ENCODE measurements around the gene SYNRG. TPM values are rescaled to one million over a fixed set of nuclear protein-coding genes. Genes with fewer than 3 reads are reported as not detected.
"Not testable (repeated sequence)": the region's sequence is repeated elsewhere in the genome, so short reads cannot be mapped to it uniquely, and the experiment has no call there.

The SYNRG gene
- polyA plus RNA-seq, 1 donor: 33.2 TPM

DNA sequence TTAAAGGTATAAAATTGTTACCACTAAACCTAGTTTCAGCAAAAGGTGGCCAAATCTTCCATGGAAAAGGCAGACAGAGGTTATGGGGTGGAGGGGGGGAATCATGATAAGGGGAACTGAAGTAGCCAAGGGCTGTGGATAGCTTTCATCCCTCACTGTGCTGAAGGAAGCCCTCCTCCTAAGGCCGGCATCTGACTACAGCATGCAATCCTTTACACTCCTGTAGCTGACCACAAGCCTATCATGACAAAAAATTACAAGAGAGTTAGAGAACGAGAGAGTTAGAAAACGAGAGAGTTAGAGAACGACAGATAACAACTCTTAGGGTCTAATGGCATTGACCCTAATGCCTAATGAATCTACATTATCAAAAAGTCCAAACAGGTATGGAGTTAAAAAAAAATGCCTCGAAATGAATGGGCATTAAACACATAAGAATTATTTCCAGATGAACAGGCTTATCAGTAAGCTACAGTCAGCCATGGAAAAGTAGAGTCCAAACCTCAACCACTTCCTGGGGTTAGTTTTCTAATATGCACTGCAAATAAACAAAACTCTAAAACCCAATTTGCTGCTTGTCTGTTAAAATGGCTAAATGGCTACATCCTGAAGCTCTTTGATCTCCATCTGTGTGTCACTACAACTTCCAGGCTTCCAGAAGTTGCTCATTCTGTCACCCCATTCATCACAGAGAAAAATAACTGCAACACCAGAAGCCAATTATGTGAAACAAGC lies 89.8 kb downstream of the SYNRG start:
- no peaks in the 10 kb centered on the region for H3K4me1 ChIP-seq (ENCODE audit: control insufficient read depth, insufficient read depth, low read length)
- H3K27me3 ChIP-seq (ENCODE audit: control insufficient read depth, insufficient read depth, low read length): no peaks in the 10 kb centered on the region
- H3K9me3 ChIP-seq (ENCODE audit: control insufficient read depth, low read depth, low read length): no peaks in the 10 kb centered on the region
- peaks cover 65% of the 10 kb centered on the region for H3K36me3 ChIP-seq (ENCODE audit: control insufficient read depth, insufficient read depth, low read length)
- DNase-seq: no peak
- no CpG with 5 or more reads among the region's 5 CpGs for WGBS (ENCODE audit: insufficient coverage, low lambda C conversion rate)
- no peak overlapping the region for H3K4me3 ChIP-seq (ENCODE audit: low read length)
- no peak overlapping the region for H3K27ac ChIP-seq (ENCODE audit: low read length)

DNA sequence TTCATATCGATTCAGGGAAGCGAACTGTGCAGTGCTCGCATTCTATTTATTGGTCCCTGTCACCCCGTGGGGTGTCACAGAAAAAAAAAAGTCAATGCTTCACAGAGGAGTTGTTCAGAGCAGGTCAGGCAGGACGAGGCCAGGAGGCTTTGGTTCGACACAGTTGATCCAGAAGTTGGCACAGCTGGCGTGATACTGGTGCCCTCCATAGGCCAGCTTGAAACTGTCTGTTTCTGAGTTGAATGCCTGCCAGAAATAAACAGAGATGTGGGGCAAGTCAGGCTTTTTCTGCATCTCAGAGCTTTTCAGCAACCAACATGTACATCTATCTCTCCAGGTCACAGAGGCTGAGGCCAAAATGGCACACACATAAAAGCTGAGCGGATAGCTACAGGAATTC lies 90.4 kb downstream of the SYNRG start:
- 100% methylated on average over 1 of the region's 8 CpGs for WGBS (ENCODE audit: insufficient coverage, low lambda C conversion rate)
- H3K4me1 ChIP-seq (ENCODE audit: control insufficient read depth, insufficient read depth, low read length): no peaks in the 10 kb centered on the region
- H3K4me3 ChIP-seq (ENCODE audit: low read length): no peak overlapping the region
- no peaks in the 10 kb centered on the region for H3K9me3 ChIP-seq (ENCODE audit: control insufficient read depth, low read depth, low read length)
- no peaks in the 10 kb centered on the region for H3K27me3 ChIP-seq (ENCODE audit: control insufficient read depth, insufficient read depth, low read length)
- DNase-seq: no peak
- peaks cover 65% of the 10 kb centered on the region for H3K36me3 ChIP-seq (ENCODE audit: control insufficient read depth, insufficient read depth, low read length)
- no peak overlapping the region for H3K27ac ChIP-seq (ENCODE audit: low read length)

DNA sequence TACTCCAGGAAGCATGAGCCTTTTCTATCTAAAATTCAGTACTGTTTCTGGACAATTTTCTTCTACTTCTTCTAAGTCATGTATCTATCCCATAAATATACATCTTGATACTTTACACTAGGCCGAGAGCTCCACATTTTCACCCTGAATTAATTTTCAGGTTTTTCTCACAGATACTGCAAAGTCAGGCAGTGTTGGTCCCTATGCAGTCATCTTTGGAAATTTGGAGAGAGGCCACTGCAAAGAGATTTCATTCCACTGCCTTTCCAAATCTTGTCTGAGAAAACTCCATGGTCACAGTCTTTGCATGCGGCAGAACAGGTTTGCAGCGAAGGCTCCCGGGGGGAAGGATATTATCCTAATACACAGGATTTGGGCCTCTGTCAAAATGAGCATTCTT lies 91.3 kb downstream of the SYNRG start:
- Histone ChIP-seq H3K27ac (ENCODE audit: low read length) (no peak overlapping the region), H3K9me3 (ENCODE audit: control insufficient read depth, low read depth, low read length) (no peaks in the 10 kb centered on the region), H3K4me1 (ENCODE audit: control insufficient read depth, insufficient read depth, low read length) (no peaks in the 10 kb centered on the region), H3K4me3 (ENCODE audit: low read length) (no peak overlapping the region), H3K27me3 (ENCODE audit: control insufficient read depth, insufficient read depth, low read length) (no peaks in the 10 kb centered on the region), H3K36me3 (ENCODE audit: control insufficient read depth, insufficient read depth, low read length) (peaks cover 64% of the 10 kb centered on the region)
- no peak for DNase-seq
- WGBS (ENCODE audit: insufficient coverage, low lambda C conversion rate): no CpG with 5 or more reads among the region's 4 CpGs

DNA sequence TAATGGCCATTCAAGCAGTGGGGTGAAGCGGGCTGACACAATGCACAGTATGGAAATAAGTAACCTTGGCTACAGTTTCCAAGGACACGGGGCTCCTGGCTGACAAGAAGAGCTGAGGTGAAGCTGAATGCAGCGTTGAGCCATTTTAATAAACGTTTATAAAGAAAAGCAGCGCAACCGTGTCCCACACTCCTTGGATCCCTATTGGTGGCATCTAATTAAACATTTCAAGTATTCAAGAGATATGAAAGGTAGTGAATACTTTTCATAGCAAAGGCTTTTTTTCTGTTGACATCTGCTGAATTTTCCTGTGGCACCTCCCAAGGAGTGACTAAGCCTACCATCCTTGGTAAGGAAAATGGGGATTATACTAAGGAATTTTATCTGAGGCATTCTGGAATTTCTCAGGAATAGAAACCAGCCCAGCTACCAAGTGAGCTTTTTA lies 93.1 kb downstream of the SYNRG start:
- Histone ChIP-seq H3K27ac (ENCODE audit: low read length) (no peak overlapping the region), H3K36me3 (ENCODE audit: control insufficient read depth, insufficient read depth, low read length) (peaks cover 66% of the 10 kb centered on the region), H3K4me3 (ENCODE audit: low read length) (no peak overlapping the region), H3K27me3 (ENCODE audit: control insufficient read depth, insufficient read depth, low read length) (no peaks in the 10 kb centered on the region), H3K4me1 (ENCODE audit: control insufficient read depth, insufficient read depth, low read length) (no peaks in the 10 kb centered on the region), H3K9me3 (ENCODE audit: control insufficient read depth, low read depth, low read length) (no peaks in the 10 kb centered on the region)
- no peak for DNase-seq
- WGBS (ENCODE audit: insufficient coverage, low lambda C conversion rate): 100% methylated on average over 1 of the region's 6 CpGs

DNA sequence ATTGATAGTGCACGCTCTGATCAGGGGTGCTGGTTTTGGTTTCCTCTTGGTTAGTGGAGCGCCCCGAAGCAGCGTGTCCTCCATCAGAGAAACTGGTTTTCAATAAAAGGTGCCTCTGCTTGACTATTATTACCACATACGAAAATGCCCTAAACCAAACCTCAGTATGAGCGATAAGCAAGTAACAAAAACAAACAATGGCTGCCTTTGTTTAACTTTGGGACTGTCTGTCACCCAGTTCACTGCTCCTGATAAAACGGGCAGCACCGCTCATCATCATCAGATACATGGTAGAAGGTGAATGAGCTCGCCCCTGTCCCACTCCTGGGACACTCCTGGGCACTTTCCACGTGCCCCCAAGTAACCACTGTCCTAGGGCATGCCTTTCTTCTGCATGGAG lies 95.5 kb downstream of the SYNRG start:
- no peaks in the 10 kb centered on the region for H3K9me3 ChIP-seq (ENCODE audit: control insufficient read depth, low read depth, low read length)
- no peaks in the 10 kb centered on the region for H3K4me1 ChIP-seq (ENCODE audit: control insufficient read depth, insufficient read depth, low read length)
- H3K4me3 ChIP-seq (ENCODE audit: low read length): no peak overlapping the region
- no peak for DNase-seq
- H3K27ac ChIP-seq (ENCODE audit: low read length): no peak overlapping the region
- peaks cover 45% of the 10 kb centered on the region for H3K36me3 ChIP-seq (ENCODE audit: control insufficient read depth, insufficient read depth, low read length)
- WGBS (ENCODE audit: insufficient coverage, low lambda C conversion rate): no CpG with 5 or more reads among the region's 10 CpGs
- no peaks in the 10 kb centered on the region for H3K27me3 ChIP-seq (ENCODE audit: control insufficient read depth, insufficient read depth, low read length)

DNA sequence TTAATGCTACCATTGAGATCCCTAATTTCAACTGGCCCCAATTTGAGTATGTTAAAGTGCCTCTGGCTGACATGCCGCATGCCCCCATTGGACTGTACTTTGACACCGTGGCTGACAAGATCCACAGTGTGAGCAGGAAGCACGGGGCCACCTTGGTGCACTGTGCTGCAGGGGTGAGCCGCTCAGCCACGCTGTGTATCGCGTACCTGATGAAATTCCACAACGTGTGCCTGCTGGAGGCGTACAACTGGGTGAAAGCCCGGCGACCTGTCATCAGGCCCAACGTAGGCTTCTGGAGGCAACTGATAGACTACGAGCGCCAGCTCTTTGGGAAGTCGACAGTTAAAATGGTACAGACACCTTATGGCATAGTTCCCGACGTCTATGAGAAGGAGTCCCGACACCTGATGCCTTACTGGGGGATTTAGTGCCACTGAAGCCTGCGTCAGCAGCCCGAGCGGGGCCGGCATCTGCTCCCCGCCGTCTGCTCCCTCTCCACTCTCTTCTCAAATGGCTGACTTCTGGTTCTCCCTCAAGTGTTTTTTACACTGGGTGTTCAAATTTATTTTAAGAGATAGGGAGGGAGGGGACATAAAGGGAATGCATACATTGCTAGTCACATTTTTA lies 96.7 kb downstream of the SYNRG start:
- no peak overlapping the region for H3K27ac ChIP-seq (ENCODE audit: low read length)
- no peak overlapping the region for H3K4me3 ChIP-seq (ENCODE audit: low read length)
- WGBS (ENCODE audit: insufficient coverage, low lambda C conversion rate): no CpG with 5 or more reads among the region's 24 CpGs
- H3K4me1 ChIP-seq (ENCODE audit: control insufficient read depth, insufficient read depth, low read length): no peaks in the 10 kb centered on the region
- H3K27me3 ChIP-seq (ENCODE audit: control insufficient read depth, insufficient read depth, low read length): no peaks in the 10 kb centered on the region
- no peak for DNase-seq
- H3K9me3 ChIP-seq (ENCODE audit: control insufficient read depth, low read depth, low read length): no peaks in the 10 kb centered on the region
- peaks cover 33% of the 10 kb centered on the region for H3K36me3 ChIP-seq (ENCODE audit: control insufficient read depth, insufficient read depth, low read length)

DNA sequence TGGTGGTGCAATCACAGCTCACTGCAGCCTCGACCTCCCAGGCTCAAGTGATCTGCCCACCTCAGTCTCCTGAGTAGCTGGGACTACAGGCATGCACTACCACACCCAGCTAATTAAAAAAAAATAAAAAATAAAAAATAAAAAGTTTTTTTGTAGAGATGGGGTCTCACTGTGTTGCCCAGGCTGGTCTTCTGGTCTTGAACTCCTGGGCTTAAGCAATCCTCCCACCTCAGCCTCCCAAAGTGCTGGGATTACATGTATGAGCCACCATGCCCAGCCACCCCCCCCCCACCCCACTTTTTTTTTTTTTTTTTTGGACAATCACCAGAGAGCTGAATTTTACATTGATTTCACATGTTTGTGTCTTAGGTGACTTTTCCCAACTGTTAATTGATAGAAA lies 97.6 kb downstream of the SYNRG start:
- H3K4me3 ChIP-seq (ENCODE audit: low read length); H3K27me3 ChIP-seq (ENCODE audit: control insufficient read depth, insufficient read depth, low read length); DNase-seq; H3K4me1 ChIP-seq (ENCODE audit: control insufficient read depth, insufficient read depth, low read length); H3K9me3 ChIP-seq (ENCODE audit: control insufficient read depth, low read depth, low read length); H3K27ac ChIP-seq (ENCODE audit: low read length): not testable (repeated sequence)
- WGBS (ENCODE audit: insufficient coverage, low lambda C conversion rate): no CpG with 5 or more reads among the region's 1 CpG
- peaks cover 24% of the 10 kb centered on the region for H3K36me3 ChIP-seq (ENCODE audit: control insufficient read depth, insufficient read depth, low read length)

DNA sequence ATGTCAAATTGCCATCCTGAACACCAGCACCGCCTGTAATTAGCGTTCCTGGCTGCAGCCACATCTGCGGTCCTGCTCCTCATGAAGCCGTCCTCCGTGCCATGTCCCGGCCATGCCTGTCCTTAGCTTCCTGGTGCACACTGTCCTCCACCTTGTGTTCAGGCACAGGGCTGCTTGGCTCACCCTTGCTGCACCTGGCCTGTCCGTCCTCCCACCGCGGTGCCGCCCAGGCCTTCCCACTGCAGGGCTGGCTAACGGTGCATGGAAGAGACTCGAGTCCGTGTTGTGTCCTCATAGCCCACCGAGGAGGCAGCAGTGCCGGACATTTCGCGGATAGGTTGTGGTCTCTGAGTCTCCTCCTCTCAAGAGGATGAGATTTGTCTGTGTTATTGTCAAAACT lies 99.2 kb downstream of the SYNRG start:
- Histone ChIP-seq H3K4me3 (ENCODE audit: low read length) (no peak overlapping the region), H3K27ac (ENCODE audit: low read length) (no peak overlapping the region), H3K9me3 (ENCODE audit: control insufficient read depth, low read depth, low read length) (no peaks in the 10 kb centered on the region), H3K36me3 (ENCODE audit: control insufficient read depth, insufficient read depth, low read length) (peaks cover 19% of the 10 kb centered on the region), H3K27me3 (ENCODE audit: control insufficient read depth, insufficient read depth, low read length) (no peaks in the 10 kb centered on the region), H3K4me1 (ENCODE audit: control insufficient read depth, insufficient read depth, low read length) (no peaks in the 10 kb centered on the region)
- DNase-seq: no peak
- no CpG with 5 or more reads among the region's 17 CpGs for WGBS (ENCODE audit: insufficient coverage, low lambda C conversion rate)

DNA sequence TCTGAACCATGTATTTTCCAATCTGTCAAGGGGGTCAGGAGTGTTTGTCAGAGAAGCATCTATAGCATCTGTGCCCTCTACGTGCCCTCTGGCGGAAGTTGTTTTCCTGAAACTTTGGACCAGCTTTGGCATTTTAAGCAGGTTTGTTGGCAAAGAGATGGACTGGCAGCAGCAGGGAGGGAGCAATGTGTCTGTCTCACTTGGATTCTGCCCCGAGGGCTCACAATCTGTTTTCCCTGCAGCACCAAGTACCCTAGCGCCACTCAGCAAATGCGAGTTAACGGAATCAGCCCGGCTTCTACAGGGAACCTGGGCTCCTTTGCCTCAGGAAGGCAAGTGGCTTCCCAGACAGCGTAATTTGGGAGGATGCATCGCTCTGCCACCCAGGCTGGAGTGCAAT lies 102.1 kb downstream of the SYNRG start:
- Histone ChIP-seq H3K4me3 (ENCODE audit: low read length) (no peak overlapping the region), H3K27me3 (ENCODE audit: control insufficient read depth, insufficient read depth, low read length) (no peaks in the 10 kb centered on the region), H3K27ac (ENCODE audit: low read length) (no peak overlapping the region), H3K4me1 (ENCODE audit: control insufficient read depth, insufficient read depth, low read length) (no peaks in the 10 kb centered on the region), H3K36me3 (ENCODE audit: control insufficient read depth, insufficient read depth, low read length) (peaks cover 2% of the 10 kb centered on the region), H3K9me3 (ENCODE audit: control insufficient read depth, low read depth, low read length) (no peaks in the 10 kb centered on the region)
- WGBS (ENCODE audit: insufficient coverage, low lambda C conversion rate): no CpG with 5 or more reads among the region's 9 CpGs
- no peak for DNase-seq

DNA sequence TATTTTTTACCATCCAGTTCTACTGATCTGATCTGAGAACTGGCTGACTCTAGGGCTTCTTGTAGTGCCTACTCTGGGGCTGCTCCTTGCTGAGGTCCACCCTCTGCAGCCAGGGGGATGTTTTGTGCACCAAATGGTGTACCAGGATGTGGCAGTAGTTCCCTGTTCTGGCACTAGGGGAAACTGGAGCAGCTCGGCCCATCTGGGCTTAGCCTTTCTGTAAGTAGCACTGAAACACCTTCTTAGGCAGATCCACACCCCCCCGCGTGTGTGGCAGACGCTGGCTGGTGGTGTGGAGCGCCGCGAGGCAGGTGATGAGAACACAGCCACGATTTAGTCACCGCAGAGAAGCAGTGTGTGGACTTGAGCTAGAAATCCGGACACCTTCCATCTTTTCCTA lies 102.5 kb downstream of the SYNRG start:
- Histone ChIP-seq H3K27me3 (ENCODE audit: control insufficient read depth, insufficient read depth, low read length) (no peaks in the 10 kb centered on the region), H3K36me3 (ENCODE audit: control insufficient read depth, insufficient read depth, low read length) (no peaks in the 10 kb centered on the region), H3K4me3 (ENCODE audit: low read length) (no peak overlapping the region), H3K4me1 (ENCODE audit: control insufficient read depth, insufficient read depth, low read length) (no peaks in the 10 kb centered on the region), H3K9me3 (ENCODE audit: control insufficient read depth, low read depth, low read length) (no peaks in the 10 kb centered on the region), H3K27ac (ENCODE audit: low read length) (no peak overlapping the region)
- WGBS (ENCODE audit: insufficient coverage, low lambda C conversion rate): no CpG with 5 or more reads among the region's 10 CpGs
- no peak for DNase-seq

DNA sequence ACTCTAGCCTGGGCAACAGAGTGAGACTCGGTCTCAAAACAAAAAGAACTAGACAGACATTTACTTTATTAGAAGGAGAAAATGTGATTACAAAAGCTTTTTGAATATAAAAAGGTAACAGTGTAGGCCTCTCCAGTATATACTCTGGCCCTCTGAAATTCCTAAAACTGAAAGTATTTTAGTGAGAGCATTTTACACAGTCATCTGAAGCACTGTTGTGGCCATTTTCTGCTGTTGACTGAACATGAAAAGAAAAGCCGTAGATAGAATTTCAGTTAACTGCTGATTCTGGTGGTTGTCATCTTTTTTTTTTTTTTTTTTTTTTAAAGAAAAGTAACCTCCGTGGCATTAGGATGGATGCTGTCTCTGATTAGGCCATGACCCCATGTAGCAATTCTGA lies 103.9 kb downstream of the SYNRG start:
- no peak overlapping the region for H3K4me3 ChIP-seq (ENCODE audit: low read length)
- H3K27me3 ChIP-seq (ENCODE audit: control insufficient read depth, insufficient read depth, low read length): no peaks in the 10 kb centered on the region
- H3K4me1 ChIP-seq (ENCODE audit: control insufficient read depth, insufficient read depth, low read length): no peaks in the 10 kb centered on the region
- no peaks in the 10 kb centered on the region for H3K36me3 ChIP-seq (ENCODE audit: control insufficient read depth, insufficient read depth, low read length)
- H3K27ac ChIP-seq (ENCODE audit: low read length): no peak overlapping the region
- no peaks in the 10 kb centered on the region for H3K9me3 ChIP-seq (ENCODE audit: control insufficient read depth, low read depth, low read length)
- WGBS (ENCODE audit: insufficient coverage, low lambda C conversion rate): no CpG with 5 or more reads among the region's 3 CpGs
- no peak for DNase-seq

All from large intestine (tissue), 3 donors.